SK-N-SH (cell line): ENCODE data around the gene KIF1A. TPM values are rescaled to one million over a fixed set of nuclear protein-coding genes. Genes with fewer than 3 reads are reported as not detected.

Experiments used
- CTCF ChIA-PET: fragments of 300-600, 350-600 bp; formaldehyde crosslinking; extraction: SDS; loops from one replicate; lab custom pipeline; 2021; lab: Yijun Ruan, JAX
- POLR2A ChIA-PET: fragments of 350-600 bp; sonication (Branson Sonifier 250); formaldehyde crosslinking; extraction: SDS; loops from one replicate; lab custom pipeline; 2020; ENCODE audit warnings: antibody characterized with exemption, inconsistent platforms; lab: Yijun Ruan, JAX
- DNase-seq: peaks from one replicate; pipeline ENCODE4 v3.0.0; 2012
- H2AFZ ChIP-seq: fragments of 200-600 bp; sonication (generic); 2 replicates; pipeline ENCODE4 v1.8.1; 2016; ENCODE audit warnings: antibody characterized with exemption, mild to moderate bottlenecking, low read depth
- H3F3A ChIP-seq: fragments of 200-600 bp; sonication (generic); replicated peaks from 2 replicates; pipeline ENCODE3; 2016; ENCODE audit warnings: antibody characterized with exemption, mild to moderate bottlenecking; ENCODE audit not compliant: insufficient read depth
- H3K27ac ChIP-seq, 2 experiments: fragments of 200-500 bp in 1 of 2; fragments of 200-600 bp in 1 of 2; sonication (Bioruptor generic) in 1 of 2; sonication (generic), shearing (Covaris generic) in 1 of 2; 2 replicates each; pipeline versions ENCODE4 v1.5.1 to v1.6.1; 2014 to 2016; ENCODE audit warnings: low read depth in 2 of 2, inconsistent platforms in 1 of 2, low read length in 1 of 2, mild to moderate bottlenecking in 1 of 2, mixed read lengths in 1 of 2
- H3K27me3 ChIP-seq: fragments of 200-600 bp; sonication (generic), shearing (Covaris generic); 2 replicates; pipeline ENCODE4 v1.6.1; 2016; ENCODE audit warnings: mixed run types; ENCODE audit not compliant: insufficient read depth
- H3K36me3 ChIP-seq, 2 experiments: fragments of 200-500 bp in 1 of 2; fragments of 200-600 bp in 1 of 2; sonication (Bioruptor generic) in 1 of 2; sonication (generic) in 1 of 2; replicated peaks in 1 of 2; 2 replicates each; pipeline versions ENCODE3 to v1.5.1; 2014 to 2016; ENCODE audit warnings: low read length in 1 of 2, mild to moderate bottlenecking in 1 of 2; ENCODE audit not compliant: insufficient read depth in 2 of 2, control insufficient read depth in 1 of 2
- H3K4me1 ChIP-seq, 2 experiments: fragments of 200-500 bp in 1 of 2; fragments of 200-600 bp in 1 of 2; sonication (Bioruptor generic) in 1 of 2; sonication (generic), shearing (Covaris generic) in 1 of 2; 2 replicates each; pipeline versions ENCODE4 v1.5.1 to v1.6.1; 2014 to 2016; ENCODE audit warnings: low read depth in 1 of 2, low read length in 1 of 2, mixed run types in 1 of 2; ENCODE audit not compliant: insufficient read depth in 2 of 2, control insufficient read depth in 1 of 2
- H3K4me2 ChIP-seq: fragments of 200-600 bp; sonication (generic), shearing (Covaris generic); 2 replicates; pipeline ENCODE4 v1.6.1; 2017; ENCODE audit warnings: mixed run types
- H3K4me3 ChIP-seq, 2 experiments: fragments of 200-500 bp in 1 of 2; fragments of 200-600 bp in 1 of 2; sonication (Bioruptor generic) in 1 of 2; sonication (generic), shearing (Covaris generic) in 1 of 2; 2 replicates each; pipeline versions ENCODE4 v1.5.1 to v1.8.1; 2014 to 2016; ENCODE audit warnings: low read depth in 2 of 2, inconsistent platforms in 1 of 2, low read length in 1 of 2, mild to moderate bottlenecking in 1 of 2, mixed read lengths in 1 of 2, moderate library complexity in 1 of 2
- H3K79me2 ChIP-seq: fragments of 200-600 bp; sonication (generic); 2 replicates; pipeline ENCODE4 v1.8.1; 2017; ENCODE audit warnings: mild to moderate bottlenecking; ENCODE audit not compliant: insufficient read depth
- H3K9ac ChIP-seq: fragments of 200-600 bp; sonication (generic); 2 replicates; pipeline ENCODE4 v1.6.1; 2017; ENCODE audit warnings: mixed run types
- H3K9me2 ChIP-seq: fragments of 200-600 bp; sonication (generic); 2 replicates; pipeline ENCODE4 v1.6.1; 2017; ENCODE audit warnings: mixed run types
- H3K9me3 ChIP-seq: fragments of 200-600 bp; sonication (generic); 2 replicates; pipeline ENCODE4 v1.6.1; 2017; ENCODE audit warnings: mixed run types, mild to moderate bottlenecking, moderate library complexity
- H4K20me1 ChIP-seq: fragments of 200-600 bp; sonication (generic); 2 replicates; pipeline ENCODE4 v1.6.1; 2017; ENCODE audit warnings: mild to moderate bottlenecking, mixed run types; ENCODE audit not compliant: insufficient read depth
- CHD2 ChIP-seq: fragments of 150-350 bp; IDR thresholded peaks from 2 replicates; pipeline ENCODE4 v1.6.1; 2018; ENCODE audit warnings: low read length; ENCODE audit not compliant: partially characterized antibody
- CTCF ChIP-seq: fragments of 200-600 bp; sonication (generic); IDR thresholded peaks from 2 replicates; pipeline ENCODE4 v1.6.1; 2017; ENCODE audit warnings: antibody characterized with exemption, mild to moderate bottlenecking, moderate library complexity
- EP300 ChIP-seq, 2 experiments: IDR thresholded peaks; 2 replicates each; pipeline versions ENCODE4 v1.4.0 to v1.6.1; 2012; ENCODE audit warnings: borderline replicate concordance in 1 of 2, low read depth in 1 of 2, low read length in 1 of 2
- EZH2phosphoT487 ChIP-seq: fragments of 200-600 bp; sonication (generic); IDR thresholded peaks from 2 replicates; pipeline ENCODE4 v1.6.1; 2017; ENCODE audit warnings: low read depth, mixed run types, mild to moderate bottlenecking, antibody characterized with exemption, moderate library complexity, borderline replicate concordance
- FOXJ3 ChIP-seq: sonication (generic); formaldehyde crosslinking; IDR thresholded peaks from 2 replicates; pipeline ENCODE4 v1.5.1; 2020; ENCODE audit warnings: mild to moderate bottlenecking, missing genetic modification reagents
- GABPA ChIP-seq: IDR thresholded peaks from 2 replicates; pipeline ENCODE4 v1.4.0; 2012; ENCODE audit warnings: low read depth, mild to moderate bottlenecking
- GATA2 ChIP-seq: sonication (generic); formaldehyde crosslinking; IDR thresholded peaks from 2 replicates; pipeline ENCODE4 v1.5.0; 2020; ENCODE audit warnings: mild to moderate bottlenecking, missing genetic modification reagents
- JUND ChIP-seq: IDR thresholded peaks from 2 replicates; pipeline ENCODE4 v1.4.0; 2012
- MAX ChIP-seq: IDR thresholded peaks from 2 replicates; pipeline ENCODE4 v1.4.0; 2012; ENCODE audit warnings: low read depth
- NRF1 ChIP-seq: IDR thresholded peaks from 2 replicates; pipeline ENCODE4 v1.6.1; 2012; ENCODE audit warnings: low read depth, mild to moderate bottlenecking, low read length
- PBX3 ChIP-seq: IDR thresholded peaks from 2 replicates; pipeline ENCODE4; 2012
- POLR2AphosphoS5 ChIP-seq: IDR thresholded peaks from 2 replicates; pipeline ENCODE4 v1.6.1; 2012; ENCODE audit warnings: low read depth, low read length
- RCOR1 ChIP-seq: fragments of 150-350 bp; IDR thresholded peaks from 2 replicates; pipeline ENCODE4 v1.6.1; 2017; ENCODE audit warnings: antibody characterized with exemption, low read length
- RFX5 ChIP-seq: IDR thresholded peaks from 2 replicates; pipeline ENCODE4 v1.6.1; 2012; ENCODE audit warnings: mild to moderate bottlenecking, improper control_type of control experiment, low read length
- RXRA ChIP-seq: IDR thresholded peaks from 2 replicates; pipeline ENCODE4 v1.4.0; 2012; ENCODE audit warnings: low read depth, mild to moderate bottlenecking, borderline replicate concordance
- SIN3A ChIP-seq: IDR thresholded peaks from 2 replicates; pipeline ENCODE4 v1.6.1; 2012; ENCODE audit warnings: low read depth, mild to moderate bottlenecking, low read length, moderate library complexity, borderline replicate concordance
- SMC3 ChIP-seq: IDR thresholded peaks from 2 replicates; pipeline ENCODE4 v1.6.1; 2012; ENCODE audit warnings: low read depth, low read length, improper control_type of control experiment
- TEAD4 ChIP-seq: IDR thresholded peaks from 2 replicates; pipeline ENCODE4 v1.4.0; 2012; ENCODE audit warnings: mild to moderate bottlenecking, borderline replicate concordance; ENCODE audit not compliant: insufficient read depth
- YY1 ChIP-seq: IDR thresholded peaks from 2 replicates; pipeline ENCODE4 v1.4.0; 2012; ENCODE audit warnings: low read depth, mild to moderate bottlenecking
- WGBS: methylation state at CpG from one replicate; pipeline ENCODE4 v1.1.6; 2017; ENCODE audit warnings: low lambda C conversion rate; 5-methylcytosine and 5-hydroxymethylcytosine counted together
- polyA plus RNA-seq, 3 experiments: library from polyadenylated mRNA; depleted of rRNA; stranded (reverse); fragments of >200 nt; gene quantifications; 2 replicates each; pipeline ENCODE4 v1.2.3, GENCODE V29; 2012

The KIF1A gene
- polyA plus RNA-seq, 1 of the 3 experiments (the other 2 are of a cell fraction): 0.21 TPM

GRCh38 chr2:240762971-240763370 is 57.0 kb downstream of the KIF1A start:
- Histone ChIP-seq H3K9ac (no peak overlapping the region), H2AFZ (no peak overlapping the region), H3K4me2 (no peak overlapping the region), H3K9me3 (no peaks in the 10 kb centered on the region), H3K36me3 (no peaks in the 10 kb centered on the region), H4K20me1 (no peaks in the 10 kb centered on the region), H3K27ac (no peak overlapping the region)
- CTCF ChIA-PET: interaction anchor here (1.1 kb wide), 1 partner anchor 14 kb away, joined by 3 read pairs; no protein-coding TSS in a partner anchor
- WGBS: 79% methylated on average over 11 of the region's 21 CpGs
- TF ChIP-seq EZH2phosphoT487 (no peak), CTCF (no peak), CHD2 (no peak), SMC3 (no peak), JUND (no peak), TEAD4 (no peak), YY1 (no peak), PBX3 (no peak), RFX5 (no peak), POLR2AphosphoS5 (no peak), NRF1 (no peak), FOXJ3 (CRISPR knock-in tag) (no peak), RCOR1 (no peak), RXRA (no peak), SIN3A (no peak), GATA2 (CRISPR knock-in tag) (no peak), MAX (no peak), GABPA (no peak), EP300 (IDR thresholded peaks at IDR 0.05; ENCODE audit: borderline replicate concordance in 1 of 2, low read depth in 1 of 2, low read length in 1 of 2) (no peak)
- TF ChIP-seq, all 33 proteins: peak for 0
- Histone ChIP-seq H3K27me3 (no peaks in the 10 kb centered on the region), H3K9me2 (no peaks in the 10 kb centered on the region), H3F3A (no peaks in the 10 kb centered on the region), H3K4me1 (no peaks in the 10 kb centered on the region; a peak in 1 of 4 replicates), H3K79me2 (no peaks in the 10 kb centered on the region), H3K4me3 (no peak overlapping the region)
- POLR2A ChIA-PET: no interaction called here
- no peak for DNase-seq
